Endothelial cell of umbilical vein (primary cell): ENCODE data around the gene KRTAP4-8.

Experiments used
- EZH2 ChIP-seq: IDR thresholded peaks from 2 replicates; pipeline ENCODE4 v1.6.1; 2012; ENCODE audit warnings: borderline replicate concordance, low read depth, mild to moderate bottlenecking, moderate library complexity, low read length, inconsistent platforms; ENCODE audit not compliant: severe bottlenecking
- FOS ChIP-seq: IDR thresholded peaks from 2 replicates; pipeline ENCODE4 v1.6.1; 2011; ENCODE audit warnings: mild to moderate bottlenecking, low read length, moderate library complexity, borderline replicate concordance; ENCODE audit not compliant: insufficient read depth
- GATA2 ChIP-seq: IDR thresholded peaks from 2 replicates; pipeline ENCODE4 v1.7.0; 2011; ENCODE audit warnings: low read depth, mild to moderate bottlenecking, moderate library complexity, mixed read lengths, low read length; ENCODE audit not compliant: insufficient read length, insufficient read depth
- JUN ChIP-seq: IDR thresholded peaks from 2 replicates; pipeline ENCODE4 v1.6.1; 2011; ENCODE audit warnings: borderline replicate concordance, low read depth; ENCODE audit not compliant: insufficient read length, insufficient read depth
- MAX ChIP-seq: IDR thresholded peaks from 2 replicates; pipeline ENCODE4 v1.6.1; 2011; ENCODE audit not compliant: insufficient read depth, insufficient read length
- POLR2A ChIP-seq: IDR thresholded peaks from 2 replicates; pipeline ENCODE4 v1.6.1; 2012; ENCODE audit warnings: low read depth, mild to moderate bottlenecking, control low read depth, low read length
- POLR2AphosphoS5 ChIP-seq: IDR thresholded peaks from 2 replicates; pipeline ENCODE4 v1.6.1; 2012; ENCODE audit warnings: low read depth, mild to moderate bottlenecking, control low read depth, low read length, moderate library complexity; ENCODE audit not compliant: insufficient read depth
- TF ChIP-seq, protein P1 (sequence below), 2 donors: IDR thresholded peaks; 1 replicate in 1 of 2; 2 replicates in 1 of 2; pipeline ENCODE4 v1.5.1; 2011; ENCODE audit warnings: low read length in 2 of 2, mild to moderate bottlenecking in 2 of 2, moderate library complexity in 2 of 2, control low read depth in 1 of 2, inconsistent platforms in 1 of 2, low read depth in 1 of 2; ENCODE audit not compliant: insufficient read depth in 1 of 2; ENCODE audit errors: extremely low read depth in 1 of 2

GRCh38 chr17:41101586-41102259 is 3.8 kb upstream of the KRTAP4-8 start, which contains the start of gene KRTAP4-16:
- TF ChIP-seq JUN: no peak
- TF ChIP-seq, protein P1, sequence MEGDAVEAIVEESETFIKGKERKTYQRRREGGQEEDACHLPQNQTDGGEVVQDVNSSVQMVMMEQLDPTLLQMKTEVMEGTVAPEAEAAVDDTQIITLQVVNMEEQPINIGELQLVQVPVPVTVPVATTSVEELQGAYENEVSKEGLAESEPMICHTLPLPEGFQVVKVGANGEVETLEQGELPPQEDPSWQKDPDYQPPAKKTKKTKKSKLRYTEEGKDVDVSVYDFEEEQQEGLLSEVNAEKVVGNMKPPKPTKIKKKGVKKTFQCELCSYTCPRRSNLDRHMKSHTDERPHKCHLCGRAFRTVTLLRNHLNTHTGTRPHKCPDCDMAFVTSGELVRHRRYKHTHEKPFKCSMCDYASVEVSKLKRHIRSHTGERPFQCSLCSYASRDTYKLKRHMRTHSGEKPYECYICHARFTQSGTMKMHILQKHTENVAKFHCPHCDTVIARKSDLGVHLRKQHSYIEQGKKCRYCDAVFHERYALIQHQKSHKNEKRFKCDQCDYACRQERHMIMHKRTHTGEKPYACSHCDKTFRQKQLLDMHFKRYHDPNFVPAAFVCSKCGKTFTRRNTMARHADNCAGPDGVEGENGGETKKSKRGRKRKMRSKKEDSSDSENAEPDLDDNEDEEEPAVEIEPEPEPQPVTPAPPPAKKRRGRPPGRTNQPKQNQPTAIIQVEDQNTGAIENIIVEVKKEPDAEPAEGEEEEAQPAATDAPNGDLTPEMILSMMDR (IDR thresholded peaks at IDR 0.05; ENCODE audit: extremely low read depth in 1 of 2, insufficient read depth in 1 of 2, low read depth in 1 of 2, low read length in 2 of 2): no peak
- no peak for TF ChIP-seq POLR2AphosphoS5
- no peak for TF ChIP-seq POLR2A
- TF ChIP-seq EZH2: no peak
- TF ChIP-seq GATA2: no peak
- TF ChIP-seq MAX: no peak
- TF ChIP-seq FOS: no peak
